ENCODE results near the gene RASGEF1C.

Gene RASGEF1C

DNA sequence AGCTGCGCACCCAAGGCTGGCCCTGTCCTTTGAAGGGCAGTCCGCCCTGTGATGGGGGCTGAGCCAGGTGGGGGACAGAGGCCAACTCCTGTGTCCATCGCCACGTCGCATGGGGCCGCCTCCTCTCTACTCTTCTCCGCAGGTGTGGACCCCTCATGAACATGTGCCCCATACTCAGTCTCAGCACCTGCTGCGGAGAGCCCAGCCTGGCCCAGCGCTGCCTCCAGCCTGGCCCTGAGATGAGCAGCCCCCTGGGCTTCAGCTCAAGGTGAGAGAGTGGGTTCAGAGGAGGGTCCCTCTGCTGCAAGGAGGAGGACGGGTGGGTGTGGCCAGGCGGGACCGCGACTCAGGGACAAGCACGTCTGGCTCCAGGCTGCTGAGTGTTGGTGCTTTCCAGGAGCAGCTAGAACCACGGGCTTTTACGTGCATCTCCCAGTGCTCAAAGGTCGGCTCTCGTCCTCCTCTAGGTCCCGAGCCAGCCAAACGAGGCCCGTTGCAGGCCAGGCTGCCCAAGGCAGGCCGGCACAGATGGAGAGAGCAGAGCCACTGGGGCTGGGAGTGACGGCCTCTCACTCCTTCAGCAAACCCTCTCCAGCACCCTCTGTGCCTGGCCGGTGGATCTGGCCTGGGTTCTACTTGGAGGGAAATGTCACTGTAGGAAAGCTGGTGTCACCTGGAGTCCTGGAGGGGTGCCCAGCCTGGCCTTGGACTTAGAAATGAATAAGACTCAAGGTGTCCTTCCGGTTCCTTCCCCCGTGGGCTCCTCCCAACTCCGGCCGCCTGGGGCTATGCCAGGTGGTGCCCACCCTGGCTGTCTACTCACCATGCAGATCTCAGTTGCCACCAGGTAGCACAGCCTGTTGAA is 88.5 kb downstream of the RASGEF1C start:
- no peaks in the 10 kb centered on the region for H3K36me3 ChIP-seq
- H3K27me3 ChIP-seq = peaks cover 0 to 28% of the 10 kb centered on the region in 2 donors
- TF ChIP-seq, protein P1, sequence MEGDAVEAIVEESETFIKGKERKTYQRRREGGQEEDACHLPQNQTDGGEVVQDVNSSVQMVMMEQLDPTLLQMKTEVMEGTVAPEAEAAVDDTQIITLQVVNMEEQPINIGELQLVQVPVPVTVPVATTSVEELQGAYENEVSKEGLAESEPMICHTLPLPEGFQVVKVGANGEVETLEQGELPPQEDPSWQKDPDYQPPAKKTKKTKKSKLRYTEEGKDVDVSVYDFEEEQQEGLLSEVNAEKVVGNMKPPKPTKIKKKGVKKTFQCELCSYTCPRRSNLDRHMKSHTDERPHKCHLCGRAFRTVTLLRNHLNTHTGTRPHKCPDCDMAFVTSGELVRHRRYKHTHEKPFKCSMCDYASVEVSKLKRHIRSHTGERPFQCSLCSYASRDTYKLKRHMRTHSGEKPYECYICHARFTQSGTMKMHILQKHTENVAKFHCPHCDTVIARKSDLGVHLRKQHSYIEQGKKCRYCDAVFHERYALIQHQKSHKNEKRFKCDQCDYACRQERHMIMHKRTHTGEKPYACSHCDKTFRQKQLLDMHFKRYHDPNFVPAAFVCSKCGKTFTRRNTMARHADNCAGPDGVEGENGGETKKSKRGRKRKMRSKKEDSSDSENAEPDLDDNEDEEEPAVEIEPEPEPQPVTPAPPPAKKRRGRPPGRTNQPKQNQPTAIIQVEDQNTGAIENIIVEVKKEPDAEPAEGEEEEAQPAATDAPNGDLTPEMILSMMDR (IDR thresholded peaks at IDR 0.05) = no peak
- intact Hi-C loops (cut with DNase I; ENCODE audit: low total_unique reads) = no loop called here
- peak in 1 of 2 donors; percentile 58 for DNase-seq
- H3K27ac ChIP-seq = no peak overlapping the region
- no peak overlapping the region for H3K4me3 ChIP-seq
- H3K9me3 ChIP-seq = no peaks in the 10 kb centered on the region
- no peaks in the 10 kb centered on the region for H3K4me1 ChIP-seq

DNA sequence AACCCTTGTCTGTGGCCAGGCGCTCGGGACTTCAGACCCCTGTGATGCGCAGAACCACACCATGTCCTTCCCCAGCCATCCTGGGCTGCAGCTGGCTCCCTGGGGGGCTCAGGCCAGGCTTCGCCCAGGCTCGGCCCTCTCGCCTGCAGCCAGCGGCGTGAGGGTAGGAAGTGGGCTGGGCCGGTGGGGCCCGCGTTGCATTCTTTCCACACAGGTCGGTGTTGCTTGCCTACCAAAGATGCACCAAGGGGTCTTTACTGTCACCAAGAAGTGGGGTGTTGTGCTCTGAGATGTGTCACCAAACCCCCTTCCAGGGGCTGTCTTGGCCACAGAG is 89.1 kb downstream of the RASGEF1C start:
- Histone ChIP-seq H3K27me3 (peaks cover 0 to 26% of the 10 kb centered on the region in 2 donors), H3K4me1 (no peaks in the 10 kb centered on the region), H3K36me3 (no peaks in the 10 kb centered on the region), H3K4me3 (no peak overlapping the region), H3K27ac (no peak overlapping the region), H3K9me3 (no peaks in the 10 kb centered on the region)
- no peak for DNase-seq
- intact Hi-C loops (cut with DNase I; ENCODE audit: low total_unique reads) = no loop called here
- TF ChIP-seq, protein P1 (IDR thresholded peaks at IDR 0.05) = no peak

DNA sequence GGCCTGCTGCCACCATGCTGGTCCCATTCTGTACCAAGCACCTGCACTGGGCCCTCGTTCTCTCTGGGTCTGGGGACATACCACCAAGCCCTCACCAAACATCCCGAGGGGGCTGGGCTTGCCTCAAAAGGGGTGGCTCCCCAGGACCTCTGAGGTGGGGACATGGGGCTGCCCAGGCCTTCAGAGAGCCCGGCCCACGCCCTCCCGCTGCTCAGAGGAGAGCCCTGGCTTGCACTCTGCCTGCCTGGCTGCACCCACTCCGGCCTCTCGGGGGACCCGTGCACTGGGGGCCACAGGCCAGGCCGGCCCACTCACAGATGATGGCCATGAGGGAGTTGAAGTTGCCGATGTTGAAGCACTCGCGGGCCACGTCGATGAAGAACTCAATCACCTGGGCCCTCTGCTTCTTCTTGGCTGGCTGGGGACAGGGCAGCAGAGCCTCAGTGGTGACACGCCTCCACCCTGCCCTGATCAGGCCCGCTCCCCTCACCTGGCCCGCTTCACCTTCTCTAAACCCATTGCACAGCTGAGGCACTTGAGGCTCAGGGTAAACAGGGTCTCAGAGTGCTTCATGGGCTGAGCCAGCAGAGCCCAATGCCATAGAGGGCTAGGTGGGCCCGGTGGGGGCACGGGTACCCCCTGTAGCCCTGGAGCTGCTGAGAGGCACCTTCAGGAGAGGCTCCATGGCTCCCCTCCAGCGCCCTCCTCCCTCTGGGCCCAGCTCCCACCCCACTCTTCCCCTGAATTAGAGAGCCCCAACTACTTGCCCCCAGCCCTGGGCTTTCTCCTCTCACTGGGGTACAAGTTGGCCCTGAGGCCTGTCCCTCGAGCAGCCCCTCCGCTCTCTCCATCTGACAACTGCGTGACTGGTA is 89.7 kb downstream of the RASGEF1C start:
- no peak overlapping the region for H3K27ac ChIP-seq
- no peaks in the 10 kb centered on the region for H3K4me1 ChIP-seq
- no peaks in the 10 kb centered on the region for H3K9me3 ChIP-seq
- TF ChIP-seq, protein P1 (IDR thresholded peaks at IDR 0.05) = no peak
- peaks cover 0 to 26% of the 10 kb centered on the region in 2 donors for H3K27me3 ChIP-seq
- no peaks in the 10 kb centered on the region for H3K36me3 ChIP-seq
- intact Hi-C loops (cut with DNase I; ENCODE audit: low total_unique reads) = no loop called here
- DNase-seq = peak in 1 of 2 donors; percentile 58
- H3K4me3 ChIP-seq = no peak overlapping the region

DNA sequence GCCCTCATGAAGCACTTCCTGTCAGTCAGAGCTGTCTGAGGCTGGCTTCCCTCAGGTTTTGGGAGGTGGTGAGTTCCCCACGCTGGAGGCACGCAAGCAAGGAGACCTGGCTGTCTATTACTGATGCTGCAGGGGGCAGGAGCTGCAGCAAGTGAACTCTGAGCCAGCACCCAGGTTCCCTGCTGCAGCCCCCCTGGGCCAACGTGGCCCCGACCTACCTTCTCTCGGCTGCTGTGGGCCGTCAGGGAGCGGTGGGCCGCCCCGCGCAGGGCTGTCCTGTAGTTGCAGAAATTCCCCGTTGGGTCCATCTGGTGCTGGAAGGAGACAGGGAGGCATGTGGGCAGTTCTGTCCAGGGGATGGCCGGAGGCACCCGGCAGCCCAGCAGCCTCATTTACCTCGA is 90.6 kb downstream of the RASGEF1C start:
- intact Hi-C loops (cut with DNase I; ENCODE audit: low total_unique reads) = no loop called here

DNA sequence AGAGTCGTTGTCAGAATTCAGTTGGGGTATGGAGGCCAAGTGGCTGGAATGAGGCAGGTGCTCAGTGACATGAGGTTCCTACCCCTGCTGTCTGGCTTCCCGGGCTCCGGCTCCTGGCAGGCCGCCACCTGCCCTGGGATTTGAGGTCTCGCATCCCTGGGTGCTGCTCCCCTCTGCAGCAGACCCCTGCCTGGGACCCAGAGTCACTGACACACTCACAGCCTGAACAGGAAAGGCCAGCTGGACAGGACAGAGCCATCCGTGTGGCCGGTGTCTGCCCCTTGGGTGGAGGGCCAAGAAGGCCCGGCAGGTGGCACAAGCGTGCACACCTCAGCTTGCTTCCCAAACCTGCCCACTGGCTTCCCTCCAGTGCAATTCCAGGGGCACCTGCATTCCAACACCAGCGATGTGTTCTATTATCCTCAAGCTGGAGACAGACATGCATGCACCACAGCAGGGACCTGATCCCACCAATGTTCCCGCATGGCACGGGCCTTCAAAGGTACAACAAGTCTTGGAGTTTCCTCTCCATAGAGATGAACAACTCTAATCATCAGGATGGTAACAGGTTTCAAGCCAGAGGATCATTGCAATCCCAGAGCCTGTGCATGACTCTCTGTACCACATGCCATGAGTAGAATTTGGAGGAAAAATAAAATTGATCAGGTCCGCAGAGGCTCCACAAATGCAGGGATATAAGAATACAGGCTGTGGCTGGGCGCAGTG is 91.8 kb downstream of the RASGEF1C start:
- peaks cover 0 to 31% of the 10 kb centered on the region in 2 donors for H3K27me3 ChIP-seq
- TF ChIP-seq, protein P1 (IDR thresholded peaks at IDR 0.05) = no peak
- peak in 1 of 2 donors; percentile 52 for DNase-seq

More for the DNA sequence above, 90.6 kb downstream of the RASGEF1C start:
- no peak overlapping the region for H3K4me3 ChIP-seq
- peaks cover 0 to 31% of the 10 kb centered on the region in 2 donors for H3K27me3 ChIP-seq
- TF ChIP-seq, protein P1 (IDR thresholded peaks at IDR 0.05) = no peak
- peak in 1 of 2 donors; percentile 41 for DNase-seq
- H3K4me1 ChIP-seq = no peaks in the 10 kb centered on the region
- H3K36me3 ChIP-seq = no peaks in the 10 kb centered on the region
- H3K9me3 ChIP-seq = no peaks in the 10 kb centered on the region
- no peak overlapping the region for H3K27ac ChIP-seq

More for the DNA sequence above, 91.8 kb downstream of the RASGEF1C start:
- H3K4me1 ChIP-seq = no peaks in the 10 kb centered on the region
- no peaks in the 10 kb centered on the region for H3K9me3 ChIP-seq
- no peak overlapping the region for H3K27ac ChIP-seq
- no peak overlapping the region for H3K4me3 ChIP-seq
- intact Hi-C loops (cut with DNase I; ENCODE audit: low total_unique reads) = no loop called here
- H3K36me3 ChIP-seq = no peaks in the 10 kb centered on the region

Data from tibial artery (tissue), 4 donors.